Dedifferentiated amniotic fluid mesenchymal stem cell (primary cell): ENCODE measurements around the gene ANKS3.

Source experiments
- DNase-seq: peaks from one replicate; pipeline ENCODE4 v3.0.0-alpha.2; 2016; ENCODE audit errors: extremely low spot score

ANKS3 gene

GRCh38 chr16:4695473-4696171 is 38.4 kb downstream of the ANKS3 start:
- no peak for DNase-seq

- no peak for DNase-seq
Observed at GRCh38 chr16:4694642-4695451, 39.2 kb downstream of the ANKS3 start.

GRCh38 chr16:4693956-4694641 is 40.0 kb downstream of the ANKS3 start:
- peak; percentile 22 for DNase-seq

GRCh38 chr16:4693296-4693955 is 40.6 kb downstream of the ANKS3 start, which contains the start of gene NUDT16L1:
Gene NUDT16L1, plus strand, starts transcription at chr16:4693562. Its CDS starts 165 bp downstream, at chr16:4693727.
- peak; percentile 91 for DNase-seq

- DNase-seq = no peak
Observed at GRCh38 chr16:4692460-4693295, 41.4 kb downstream of the ANKS3 start.

DNA sequence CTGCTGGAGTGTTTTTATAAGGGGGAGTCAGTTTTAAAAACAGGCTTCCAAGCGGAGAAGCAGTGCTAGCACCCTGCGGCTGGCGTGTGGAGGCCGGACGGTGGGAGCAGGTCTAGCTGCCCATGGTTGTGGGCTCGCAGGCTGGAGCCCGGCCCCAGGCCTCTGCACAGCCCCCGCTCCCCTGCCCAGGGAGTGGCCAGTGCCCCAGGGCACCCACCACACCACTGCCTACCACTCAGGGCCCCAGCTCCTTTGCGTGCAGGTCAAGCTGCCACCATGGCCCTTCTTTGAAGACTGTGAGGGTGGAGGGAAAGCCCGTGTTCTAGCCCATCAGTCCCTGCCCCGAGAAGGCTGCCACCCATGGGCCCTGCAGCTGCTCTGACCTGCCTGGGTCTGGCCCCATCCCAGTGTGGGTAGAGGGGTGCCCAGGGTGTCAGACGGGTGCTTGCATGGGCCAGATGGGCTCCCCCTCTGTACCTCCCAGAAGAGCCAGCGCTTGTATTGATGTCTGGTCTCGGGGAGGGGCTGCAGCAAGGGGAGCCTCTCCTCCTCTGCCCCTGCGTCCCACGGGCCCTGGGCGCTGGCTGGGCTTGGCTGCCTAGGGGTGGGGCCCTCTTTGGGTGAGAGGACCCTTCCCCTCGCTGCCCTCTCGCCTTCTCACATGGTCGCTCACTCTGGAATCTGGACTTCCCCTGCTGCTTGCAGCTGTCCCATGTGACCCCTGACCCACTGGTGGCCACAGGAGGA is 42.2 kb downstream of the ANKS3 start:
- DNase-seq = no peak

- DNase-seq = no peak
Observed at GRCh38 chr16:4690946-4691665, 43.0 kb downstream of the ANKS3 start.

DNA sequence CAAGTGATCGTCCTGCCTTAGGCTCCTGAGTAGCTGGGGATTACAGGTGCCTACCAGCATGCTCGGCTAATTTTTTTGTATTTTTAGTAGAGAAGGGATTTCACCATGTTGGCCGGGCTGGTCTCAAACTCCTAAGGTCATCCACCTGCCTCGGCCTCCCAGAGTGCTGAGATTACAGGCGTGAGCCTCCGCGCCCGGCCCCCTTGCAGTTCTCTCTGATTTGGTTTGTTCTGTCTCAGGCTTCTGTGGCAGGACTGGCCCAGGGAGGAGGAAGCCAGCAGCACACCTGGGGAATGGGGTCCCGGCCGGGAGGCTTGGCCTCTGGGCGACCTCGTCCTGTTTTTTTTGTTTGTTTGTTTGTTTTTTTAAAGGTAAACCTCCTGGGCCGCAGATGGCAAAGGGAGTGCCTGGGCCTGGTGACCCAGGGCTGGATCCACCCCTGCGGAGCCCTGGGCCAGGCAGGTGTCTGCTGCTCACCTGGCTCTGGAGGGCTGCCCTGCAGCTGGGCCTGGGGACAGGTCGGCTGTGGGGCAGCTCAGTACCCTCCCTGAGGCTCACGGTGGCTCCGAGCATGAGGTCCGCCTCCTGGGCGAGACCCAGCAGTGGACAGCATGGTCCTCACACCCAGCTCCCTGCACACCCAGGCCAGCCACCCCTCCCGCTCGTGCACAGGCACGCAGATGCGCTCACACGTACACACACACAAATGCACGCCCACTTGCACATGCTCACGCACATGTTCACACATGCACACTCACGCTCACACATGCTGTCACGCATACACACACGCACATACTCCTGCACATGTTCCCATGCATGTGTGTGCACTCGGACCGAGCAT is 44.0 kb downstream of the ANKS3 start:
- no peak for DNase-seq

- DNase-seq = no peak
Observed at GRCh38 chr16:4689091-4689671, 44.9 kb downstream of the ANKS3 start.

- no peak for DNase-seq
Observed at GRCh38 chr16:4688674-4689045, 45.4 kb downstream of the ANKS3 start.

DNA sequence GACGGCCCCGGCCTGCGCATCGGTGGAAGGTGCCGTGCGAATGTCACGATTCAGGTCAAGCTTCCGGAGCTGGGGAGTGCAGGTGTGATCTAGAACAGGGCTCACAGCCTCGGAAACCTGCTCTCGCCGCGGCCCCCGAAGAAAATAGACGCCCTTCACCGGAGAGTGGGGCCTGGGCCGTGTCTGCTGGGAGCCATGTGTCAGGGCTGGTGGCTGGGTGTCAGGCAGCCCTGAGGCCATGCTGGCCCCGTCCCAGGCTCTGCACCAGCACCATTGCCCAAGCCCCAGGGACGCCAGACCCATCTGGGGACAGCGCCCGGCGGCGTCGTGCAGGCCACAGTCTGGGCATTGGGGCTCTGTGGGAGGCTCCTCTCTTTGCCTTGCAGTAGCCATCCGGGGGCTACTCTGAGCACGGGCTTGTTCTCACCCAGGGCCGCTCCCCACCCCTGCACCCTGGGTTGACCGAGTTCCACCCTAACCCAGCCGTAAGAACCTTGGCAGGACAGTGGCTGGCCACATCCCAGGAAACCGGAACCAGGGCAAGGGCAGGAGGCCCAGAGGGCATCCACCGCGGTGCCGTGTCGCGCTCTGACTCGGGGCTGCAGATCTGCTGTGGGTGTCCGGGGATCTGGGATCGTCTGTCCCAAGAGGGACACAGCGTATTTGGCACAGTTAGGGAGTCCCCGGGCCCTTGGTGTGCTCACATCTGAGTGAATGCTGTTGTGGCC is 46.0 kb downstream of the ANKS3 start:
- no peak for DNase-seq

DNA sequence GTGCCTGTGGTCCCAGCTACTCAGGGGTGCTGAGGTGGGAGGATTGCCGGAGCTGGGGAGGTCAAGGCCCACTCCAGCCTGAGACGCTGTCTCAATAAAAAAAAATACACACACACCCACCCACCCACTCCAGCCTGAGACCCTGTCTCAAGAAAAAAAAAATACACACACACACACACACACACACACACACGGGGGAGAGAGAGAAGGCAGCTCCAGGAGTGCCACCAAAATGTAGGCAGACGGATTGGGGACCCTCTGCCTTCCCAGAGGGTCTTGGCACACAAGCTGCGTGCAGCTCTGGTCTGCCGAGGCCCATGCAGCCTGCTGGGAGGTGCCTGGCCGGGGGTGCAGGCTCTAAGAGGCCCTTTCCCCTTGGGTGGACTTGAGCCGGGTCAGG is 46.7 kb downstream of the ANKS3 start:
- no peak for DNase-seq

- DNase-seq = no peak
Observed at GRCh38 chr16:4686497-4687210, 47.4 kb downstream of the ANKS3 start.

- DNase-seq = no peak
Observed at GRCh38 chr16:4685776-4686496, 48.1 kb downstream of the ANKS3 start.

- DNase-seq = no peak
Observed at GRCh38 chr16:4685292-4685691, 48.8 kb downstream of the ANKS3 start.

GRCh38 chr16:4684763-4685162 is 49.3 kb downstream of the ANKS3 start:
- DNase-seq = no peak
